K562 (cell line): ENCODE data around the gene SHB. TPM values are rescaled to one million over a fixed set of nuclear protein-coding genes. Genes with fewer than 3 reads are reported as not detected.

Source experiments
- ATF7 ChIP-seq: fragments of 450-650 bp; IDR thresholded peaks from 2 replicates; pipeline ENCODE4 v1.7.1; 2014; ENCODE audit warnings: mild to moderate bottlenecking, moderate library complexity
- BCL6 ChIP-seq: fragments of 250-450 bp; sonication (Bioruptor Pico); IDR thresholded peaks from 2 replicates; pipeline ENCODE4 v1.4.0; 2020
- FOXJ3 ChIP-seq: sonication (generic); formaldehyde crosslinking; IDR thresholded peaks from 2 replicates; pipeline ENCODE4 v1.4.0; 2020; ENCODE audit warnings: mild to moderate bottlenecking, missing genetic modification reagents
- GTF2E2 ChIP-seq: fragments of 200-800 bp; sonication (Bioruptor generic); IDR thresholded peaks from 2 replicates; pipeline ENCODE4 v1.6.1; 2016; ENCODE audit warnings: missing genetic modification characterization, missing compliant biosample characterization
- IRF1 ChIP-seq: sonication (generic); formaldehyde crosslinking; IDR thresholded peaks from 2 replicates; pipeline ENCODE4 v1.8.0; 2022; ENCODE audit warnings: missing genetic modification reagents, mild to moderate bottlenecking, borderline replicate concordance
- KLF16 ChIP-seq: IDR thresholded peaks from 2 replicates; pipeline ENCODE4 v1.6.1; 2016; ENCODE audit warnings: antibody characterized with exemption
- MAX ChIP-seq: sonication (generic); formaldehyde crosslinking; IDR thresholded peaks from 2 replicates; pipeline ENCODE4 v1.9.0; 2022; ENCODE audit warnings: mild to moderate bottlenecking, missing genetic modification reagents
- MBD1 ChIP-seq: fragments of 250-450 bp; sonication (Bioruptor Pico); IDR thresholded peaks from 2 replicates; pipeline ENCODE4 v1.8.0; 2022; ENCODE audit warnings: inconsistent platforms
- NR2C1 ChIP-seq, 2 experiments: fragments of 450-650 bp; IDR thresholded peaks; 2 replicates each; pipeline ENCODE4 v1.6.1; 2017; ENCODE audit warnings: mild to moderate bottlenecking in 2 of 2, antibody characterized with exemption in 1 of 2, inconsistent platforms in 1 of 2, missing compliant biosample characterization in 1 of 2, missing genetic modification characterization in 1 of 2
- NR2C2 ChIP-seq, 2 experiments: fragments of 200-800 bp in 1 of 2; sonication (Bioruptor generic) in 1 of 2; sonication (generic) in 1 of 2; formaldehyde crosslinking in 1 of 2; IDR thresholded peaks; 2 replicates each; pipeline versions ENCODE4 v1.6.1 to v1.8.0; 2016 to 2022; ENCODE audit warnings: mild to moderate bottlenecking in 1 of 2, missing compliant biosample characterization in 1 of 2, missing genetic modification characterization in 1 of 2, missing genetic modification reagents in 1 of 2
- POLR2H ChIP-seq: IDR thresholded peaks from 2 replicates; pipeline ENCODE4 v1.6.1; 2016; ENCODE audit warnings: missing genetic modification characterization, low read depth, mild to moderate bottlenecking, control low read depth, missing compliant biosample characterization, moderate library complexity
- PTBP1 ChIP-seq: fragments of 200-400 bp; formaldehyde crosslinking; IDR thresholded peaks from 2 replicates; pipeline ENCODE4 v1.6.1; 2017; ENCODE audit warnings: low read depth, low read length
- RCOR1 ChIP-seq, 2 experiments: IDR thresholded peaks; 2 replicates each; pipeline ENCODE4 v1.6.1; 2012; ENCODE audit warnings: low read depth in 2 of 2, low read length in 2 of 2, borderline replicate concordance in 1 of 2, improper control_type of control experiment in 1 of 2
- SMAD4 ChIP-seq: fragments of 250-450 bp; sonication (Bioruptor Pico); conservative IDR thresholded peaks from 2 replicates; pipeline ENCODE4 v1.8.0; 2021; ENCODE audit warnings: inconsistent platforms, mild to moderate bottlenecking, moderate library complexity
- TEAD4 ChIP-seq, 2 experiments: sonication (generic) in 1 of 2; formaldehyde crosslinking in 1 of 2; IDR thresholded peaks; 2 replicates each; pipeline versions ENCODE4 v1.6.1 to v1.8.0; 2012 to 2022; ENCODE audit warnings: borderline replicate concordance in 1 of 2, inconsistent platforms in 1 of 2, low read length in 1 of 2, mild to moderate bottlenecking in 1 of 2, missing genetic modification reagents in 1 of 2
- ZBTB1 ChIP-seq: sonication (generic); formaldehyde crosslinking; IDR thresholded peaks from 2 replicates; pipeline ENCODE4 v1.8.1; 2023; ENCODE audit warnings: missing genetic modification reagents, low read depth, mild to moderate bottlenecking, borderline replicate concordance
- ZBTB5 ChIP-seq: fragments of 450-650 bp; IDR thresholded peaks from 2 replicates; pipeline ENCODE4 v1.6.1; 2017; ENCODE audit warnings: antibody characterized with exemption
- ZNF217 ChIP-seq: sonication (generic); formaldehyde crosslinking; IDR thresholded peaks from 2 replicates; pipeline ENCODE4 v1.8.0; 2022; ENCODE audit warnings: mild to moderate bottlenecking, missing genetic modification reagents
- ZNF57 ChIP-seq: fragments of 450-650 bp; formaldehyde crosslinking; IDR thresholded peaks from 2 replicates; pipeline ENCODE4 v1.4.0; 2020; ENCODE audit warnings: mild to moderate bottlenecking, moderate library complexity
- polyA plus RNA-seq, 8 experiments: library from polyadenylated mRNA; depleted of rRNA in 4 of 8; stranded (reverse) in 5 of 8; unstranded in 3 of 8; fragments of >200 nt; fragmentation: Nextera tagmentation in 2 of 8; fragmentation: Illumina TruSeq in 1 of 8; extraction: Ambion mirVana in 2 of 8; extraction: Trizol in 1 of 8; gene quantifications; 2 replicates each; pipeline versions ENCODE4 v1.2.1 to v1.2.3, GENCODE V29; 2011 to 2014; ENCODE audit warnings: inconsistent platforms in 1 of 8, missing spikeins in 1 of 8
- total RNA-seq, 7 experiments: library from RNA; depleted of rRNA in 6 of 7; stranded (reverse); fragments of >200 nt in 6 of 7; fragmentation: Illumina TruSeq in 2 of 7; extraction: Trizol in 2 of 7; gene quantifications; 2 replicates each; pipeline versions ENCODE4 v1.2.1 to v1.2.3, GENCODE V29; 2011 to 2021; ENCODE audit warnings: low replicate concordance in 1 of 7

The SHB gene
- total and polyA plus RNA-seq, 9 of the 15 experiments (the other 6 are each of a cell fraction or from before 2014, with no cell fraction given), result 0.78 to 16.0 (median 5.3) TPM

- peak; percentile 88 for TF ChIP-seq NR2C2 (CRISPR knock-in tag; IDR thresholded peaks at IDR 0.05)
- TF ChIP-seq NR2C2 (tag; IDR thresholded peaks at IDR 0.05), result peak; percentile 97
- TF ChIP-seq PTBP1, result 0 out of 2 replicates have a peak, but pooled peaks have one; percentile 64
- peak; percentile 86 for TF ChIP-seq NR2C1 (IDR thresholded peaks at IDR 0.05)
- peak; percentile 86 for TF ChIP-seq NR2C1 (tag; IDR thresholded peaks at IDR 0.05)
- peak; percentile 54 for TF ChIP-seq TEAD4 (IDR thresholded peaks at IDR 0.05; ENCODE audit: low read length)
- TF ChIP-seq TEAD4 (CRISPR knock-in tag; IDR thresholded peaks at IDR 0.05; ENCODE audit: borderline replicate concordance), result no peak
- TF ChIP-seq ZNF217 (CRISPR knock-in tag), result peak; percentile 70; the same call in 1 of the 2 replicates
- peak; percentile 56 for TF ChIP-seq POLR2H (tag)
- TF ChIP-seq RCOR1 (IDR thresholded peaks at IDR 0.05; ENCODE audit: borderline replicate concordance in 1 of 2, low read depth in 2 of 2, low read length in 2 of 2), result peak in 1 of 2 experiments; percentile 93; a peak in 3 of 4 replicates
- TF ChIP-seq MAX (CRISPR knock-in tag), result peak; percentile 93
- peak; percentile 14; the same call in 1 of the 2 replicates for TF ChIP-seq BCL6 (CRISPR knock-in tag)
- TF ChIP-seq ZBTB5, result no peak
- TF ChIP-seq SMAD4, result peak; percentile 92
- TF ChIP-seq KLF16, result peak; percentile 98
- no peak for TF ChIP-seq ZNF57 (CRISPR knock-in tag)
- no peak for TF ChIP-seq MBD1 (CRISPR knock-in tag)
- peak; percentile 89 for TF ChIP-seq ATF7
- peak; percentile 84; the same call in 1 of the 2 replicates for TF ChIP-seq GTF2E2 (tag)
- peak; percentile 65; the same call in 1 of the 2 replicates for TF ChIP-seq ZBTB1 (CRISPR knock-in tag)
- TF ChIP-seq IRF1, result peak; percentile 23; the same call in 1 of the 2 replicates
- no peak for TF ChIP-seq FOXJ3 (CRISPR knock-in tag)
These were observed 165.2 kb downstream of the SHB start, which contains the start of gene SLC25A51 (continued) for GRCh38 chr9:37903647-37904444.
